GM18502 (cell line): Measurements from ENCODE around the gene MED16.

Experiments used
- ATAC-seq: cut with Tn5 transposase; IDR thresholded peaks from one replicate; pipeline ENCODE4 v1.9.1; 2021; ENCODE audit warnings: mild to moderate bottlenecking; ENCODE audit not compliant: unreplicated experiment, poor library complexity

MED16 gene

GRCh38 chr19:912181-913079 lies 19.4 kb upstream of the MED16 start:
- ATAC-seq = no peak

GRCh38 chr19:911197-912033 lies 18.4 kb upstream of the MED16 start:
- ATAC-seq = no peak

GRCh38 chr19:907183-907853 lies 14.3 kb upstream of the MED16 start:
- ATAC-seq = no peak

GRCh38 chr19:906480-906879 lies 13.5 kb upstream of the MED16 start:
- ATAC-seq = no peak

- no peak for ATAC-seq
Observed at GRCh38 chr19:904545-904944, 11.6 kb upstream of the MED16 start.

GRCh38 chr19:903266-903797 lies 10.3 kb upstream of the MED16 start:
- no peak for ATAC-seq

GRCh38 chr19:902446-903226 lies 9.6 kb upstream of the MED16 start:
- ATAC-seq = no peak

- ATAC-seq = no peak
Observed at GRCh38 chr19:902093-902370, 9.0 kb upstream of the MED16 start.

GRCh38 chr19:901216-902092 lies 8.5 kb upstream of the MED16 start:
- ATAC-seq = no peak

- ATAC-seq = no peak
Observed at GRCh38 chr19:900302-901111, 7.5 kb upstream of the MED16 start.

- no peak for ATAC-seq
Observed at GRCh38 chr19:900043-900301, 7.0 kb upstream of the MED16 start.

GRCh38 chr19:899336-900042 lies 6.5 kb upstream of the MED16 start:
- ATAC-seq = no peak

- ATAC-seq = no peak
Observed at GRCh38 chr19:898663-899062, 5.7 kb upstream of the MED16 start.

- no peak for ATAC-seq
Observed at GRCh38 chr19:897442-898039, 4.6 kb upstream of the MED16 start.

GRCh38 chr19:896999-897398 lies 4.0 kb upstream of the MED16 start:
- ATAC-seq = no peak

GRCh38 chr19:896434-896833 lies 3.4 kb upstream of the MED16 start:
- no peak for ATAC-seq

GRCh38 chr19:892243-892893 lies 619 bp downstream of the MED16 start:
- peak; percentile 11 for ATAC-seq
